HepG2 (cell line): ENCODE results near the gene CYP11A1. TPM values are rescaled to one million over a fixed set of nuclear protein-coding genes. Genes with fewer than 3 reads are reported as not detected.
A peak's percentile ranks its signal among the peaks of the same experiment; 100 is the strongest.

Experiments
- CCDC6 ChIP-seq: sonication (generic); formaldehyde crosslinking; IDR thresholded peaks from 2 replicates; pipeline ENCODE4 v1.8.1; 2022; ENCODE audit warnings: mild to moderate bottlenecking, missing genetic modification reagents, moderate library complexity
- ELK4 ChIP-seq: sonication (generic); formaldehyde crosslinking; IDR thresholded peaks from 2 replicates; pipeline ENCODE4 v1.9.0; 2021; ENCODE audit warnings: missing genetic modification reagents, borderline replicate concordance
- GATAD1 ChIP-seq: IDR thresholded peaks from 2 replicates; pipeline ENCODE4 v1.6.1; 2016; ENCODE audit warnings: missing genetic modification reagents, missing compliant biosample characterization
- MTF1 ChIP-seq: sonication (generic); formaldehyde crosslinking; IDR thresholded peaks from 2 replicates; pipeline ENCODE4 v1.5.0; 2020; ENCODE audit warnings: missing genetic modification reagents
- SNAI1 ChIP-seq: sonication (generic); formaldehyde crosslinking; IDR thresholded peaks from 2 replicates; pipeline ENCODE4 v1.5.0; 2020; ENCODE audit warnings: mild to moderate bottlenecking, missing genetic modification reagents, borderline replicate concordance
- ZFP36L1 ChIP-seq: sonication (generic); formaldehyde crosslinking; IDR thresholded peaks from 2 replicates; pipeline ENCODE4 v1.8.0; 2022; ENCODE audit warnings: mild to moderate bottlenecking, missing genetic modification reagents, moderate library complexity
- ZNF790 ChIP-seq: sonication (generic); formaldehyde crosslinking; IDR thresholded peaks from 2 replicates; pipeline ENCODE4 v1.8.0; 2022; ENCODE audit warnings: missing genetic modification reagents, mild to moderate bottlenecking, borderline replicate concordance
- ZSCAN30 ChIP-seq: sonication (generic); formaldehyde crosslinking; IDR thresholded peaks from 2 replicates; pipeline ENCODE4 v1.5.0; 2020; ENCODE audit warnings: mild to moderate bottlenecking, missing genetic modification reagents
- polyA plus RNA-seq, 8 experiments: library from polyadenylated mRNA; depleted of rRNA in 3 of 8; stranded (reverse) in 7 of 8; unstranded in 1 of 8; fragments of >200 nt; fragmentation: Illumina TruSeq in 4 of 8; extraction: Trizol in 4 of 8; gene quantifications; 2 replicates each; pipeline versions ENCODE4 v1.2.1 to v1.2.3, GENCODE V29; 2011 to 2016; ENCODE audit warnings: low read depth in 4 of 8, missing spikeins in 1 of 8, mixed read lengths in 1 of 8; ENCODE audit not compliant: insufficient read depth in 1 of 8
- total RNA-seq, 5 experiments: library from RNA; depleted of rRNA; stranded (reverse); fragments of >200 nt; fragmentation: Illumina TruSeq; extraction: Trizol; gene quantifications; 2 replicates each; pipeline ENCODE4 v1.2.3, GENCODE V29; 2016; ENCODE audit warnings: low read depth in 1 of 5
- TF ChIP-seq, protein P1 (sequence below): sonication (generic); formaldehyde crosslinking; IDR thresholded peaks from 2 replicates; pipeline ENCODE4 v1.5.0; 2020; ENCODE audit warnings: missing genetic modification reagents
- TF ChIP-seq, protein P2 (sequence below): sonication (generic); formaldehyde crosslinking; IDR thresholded peaks from 2 replicates; pipeline ENCODE4 v1.9.0; 2021; ENCODE audit warnings: mild to moderate bottlenecking, missing genetic modification reagents

The CYP11A1 gene
- total and polyA plus RNA-seq, 2 of the 13 experiments (the other 11 are each of a cell fraction or from before 2014, with no cell fraction given): 0.66 to 0.92 TPM

DNA sequence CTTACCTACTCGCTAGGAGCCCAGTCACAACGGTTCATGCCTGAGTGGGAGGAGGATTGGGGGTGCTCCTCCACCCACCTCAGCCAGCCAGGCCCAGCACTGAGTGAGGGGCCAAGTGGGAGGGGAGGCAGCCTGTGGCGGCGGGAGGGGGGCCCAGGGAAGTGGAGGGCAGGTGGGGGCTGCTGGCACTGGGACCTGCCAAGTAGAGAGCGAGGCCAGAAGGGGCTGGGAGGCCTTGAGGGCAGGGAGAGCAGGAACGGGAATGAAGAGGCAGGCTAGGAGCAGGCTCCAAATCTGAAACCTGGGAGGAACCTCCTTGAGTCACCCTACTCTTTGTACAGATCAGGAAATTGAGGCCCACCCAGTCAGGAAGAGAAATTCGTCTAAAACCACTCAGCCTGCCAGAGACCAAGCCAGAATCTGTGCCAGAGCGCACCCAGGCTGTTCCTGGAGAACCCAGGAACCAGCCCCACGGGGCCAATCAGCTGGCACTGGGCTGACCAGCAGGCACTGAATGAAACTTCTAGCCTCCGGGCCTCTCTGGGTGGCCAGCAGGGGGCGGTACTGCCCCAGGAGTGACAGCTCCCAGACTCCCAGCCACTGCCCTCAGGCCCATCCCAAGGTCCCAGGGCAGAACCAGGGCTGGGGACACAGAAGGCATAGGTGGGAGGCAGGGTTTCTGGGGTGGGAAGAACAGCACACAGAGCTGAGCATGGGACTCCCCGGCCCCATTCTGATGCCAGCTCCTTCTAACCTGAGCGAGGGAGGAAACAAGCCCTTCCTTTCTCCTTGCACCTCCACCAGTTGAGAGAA, 14.8 kb upstream of the CYP11A1 start (continued):
- TF ChIP-seq, protein P1, sequence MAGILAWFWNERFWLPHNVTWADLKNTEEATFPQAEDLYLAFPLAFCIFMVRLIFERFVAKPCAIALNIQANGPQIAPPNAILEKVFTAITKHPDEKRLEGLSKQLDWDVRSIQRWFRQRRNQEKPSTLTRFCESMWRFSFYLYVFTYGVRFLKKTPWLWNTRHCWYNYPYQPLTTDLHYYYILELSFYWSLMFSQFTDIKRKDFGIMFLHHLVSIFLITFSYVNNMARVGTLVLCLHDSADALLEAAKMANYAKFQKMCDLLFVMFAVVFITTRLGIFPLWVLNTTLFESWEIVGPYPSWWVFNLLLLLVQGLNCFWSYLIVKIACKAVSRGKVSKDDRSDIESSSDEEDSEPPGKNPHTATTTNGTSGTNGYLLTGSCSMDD (CRISPR knock-in tag): no peak
- TF ChIP-seq GATAD1 (CRISPR knock-in tag) (peak; percentile 59), CCDC6 (CRISPR knock-in tag) (no peak), ZSCAN30 (no peak), ZFP36L1 (no peak), SNAI1 (no peak), MTF1 (CRISPR knock-in tag) (no peak), ELK4 (CRISPR knock-in tag) (no peak), ZNF790 (CRISPR knock-in tag) (no peak)
- TF ChIP-seq, protein P2, sequence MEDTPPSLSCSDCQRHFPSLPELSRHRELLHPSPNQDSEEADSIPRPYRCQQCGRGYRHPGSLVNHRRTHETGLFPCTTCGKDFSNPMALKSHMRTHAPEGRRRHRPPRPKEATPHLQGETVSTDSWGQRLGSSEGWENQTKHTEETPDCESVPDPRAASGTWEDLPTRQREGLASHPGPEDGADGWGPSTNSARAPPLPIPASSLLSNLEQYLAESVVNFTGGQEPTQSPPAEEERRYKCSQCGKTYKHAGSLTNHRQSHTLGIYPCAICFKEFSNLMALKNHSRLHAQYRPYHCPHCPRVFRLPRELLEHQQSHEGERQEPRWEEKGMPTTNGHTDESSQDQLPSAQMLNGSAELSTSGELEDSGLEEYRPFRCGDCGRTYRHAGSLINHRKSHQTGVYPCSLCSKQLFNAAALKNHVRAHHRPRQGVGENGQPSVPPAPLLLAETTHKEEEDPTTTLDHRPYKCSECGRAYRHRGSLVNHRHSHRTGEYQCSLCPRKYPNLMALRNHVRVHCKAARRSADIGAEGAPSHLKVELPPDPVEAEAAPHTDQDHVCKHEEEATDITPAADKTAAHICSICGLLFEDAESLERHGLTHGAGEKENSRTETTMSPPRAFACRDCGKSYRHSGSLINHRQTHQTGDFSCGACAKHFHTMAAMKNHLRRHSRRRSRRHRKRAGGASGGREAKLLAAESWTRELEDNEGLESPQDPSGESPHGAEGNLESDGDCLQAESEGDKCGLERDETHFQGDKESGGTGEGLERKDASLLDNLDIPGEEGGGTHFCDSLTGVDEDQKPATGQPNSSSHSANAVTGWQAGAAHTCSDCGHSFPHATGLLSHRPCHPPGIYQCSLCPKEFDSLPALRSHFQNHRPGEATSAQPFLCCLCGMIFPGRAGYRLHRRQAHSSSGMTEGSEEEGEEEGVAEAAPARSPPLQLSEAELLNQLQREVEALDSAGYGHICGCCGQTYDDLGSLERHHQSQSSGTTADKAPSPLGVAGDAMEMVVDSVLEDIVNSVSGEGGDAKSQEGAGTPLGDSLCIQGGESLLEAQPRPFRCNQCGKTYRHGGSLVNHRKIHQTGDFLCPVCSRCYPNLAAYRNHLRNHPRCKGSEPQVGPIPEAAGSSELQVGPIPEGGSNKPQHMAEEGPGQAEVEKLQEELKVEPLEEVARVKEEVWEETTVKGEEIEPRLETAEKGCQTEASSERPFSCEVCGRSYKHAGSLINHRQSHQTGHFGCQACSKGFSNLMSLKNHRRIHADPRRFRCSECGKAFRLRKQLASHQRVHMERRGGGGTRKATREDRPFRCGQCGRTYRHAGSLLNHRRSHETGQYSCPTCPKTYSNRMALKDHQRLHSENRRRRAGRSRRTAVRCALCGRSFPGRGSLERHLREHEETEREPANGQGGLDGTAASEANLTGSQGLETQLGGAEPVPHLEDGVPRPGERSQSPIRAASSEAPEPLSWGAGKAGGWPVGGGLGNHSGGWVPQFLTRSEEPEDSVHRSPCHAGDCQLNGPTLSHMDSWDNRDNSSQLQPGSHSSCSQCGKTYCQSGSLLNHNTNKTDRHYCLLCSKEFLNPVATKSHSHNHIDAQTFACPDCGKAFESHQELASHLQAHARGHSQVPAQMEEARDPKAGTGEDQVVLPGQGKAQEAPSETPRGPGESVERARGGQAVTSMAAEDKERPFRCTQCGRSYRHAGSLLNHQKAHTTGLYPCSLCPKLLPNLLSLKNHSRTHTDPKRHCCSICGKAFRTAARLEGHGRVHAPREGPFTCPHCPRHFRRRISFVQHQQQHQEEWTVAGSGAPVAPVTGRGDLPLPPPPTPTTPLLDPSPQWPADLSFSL: no peak
- TF ChIP-seq, all 625 proteins: peak for 99
